B cell (primary cell): ENCODE data around the gene CDC25C. TPM values are rescaled to one million over a fixed set of nuclear protein-coding genes. Genes with fewer than 3 reads are reported as not detected.

ENCODE experiments used
- ATAC-seq: fragments of 200-7000 bp; cut with Tn5 transposase; one replicate; pipeline ENCODE4 v1.10.0; 2021; ENCODE audit warnings: low read depth, mild to moderate bottlenecking, moderate number of reproducible peaks, moderate library complexity
- CTCF ChIA-PET: fragments of 350-600 bp; sonication (Branson Sonifier 250); formaldehyde crosslinking; loops from one replicate; lab custom pipeline; 2021; ENCODE audit warnings: antibody characterized with exemption, inconsistent platforms; lab: Charles Lee
- POLR2A ChIA-PET: fragments of 350-600 bp; sonication (Branson Sonifier 250); formaldehyde crosslinking; loops from one replicate; lab custom pipeline; 2021; ENCODE audit warnings: antibody characterized with exemption; lab: Charles Lee
- DNase-seq: peaks from one replicate; pipeline ENCODE4 v3.0.0; 2013
- H2AFZ ChIP-seq: 2 replicates; pipeline ENCODE4 v1.6.1; 2012; ENCODE audit warnings: mild to moderate bottlenecking, low read depth, low read length; ENCODE audit not compliant: insufficient read depth, poor library complexity, severe bottlenecking
- H3K27ac ChIP-seq, 2 donors: 1 replicate in 1 of 2; 2 replicates in 1 of 2; pipeline ENCODE4 v1.5.1; 2012 to 2013; ENCODE audit warnings: low read length in 2 of 2, mild to moderate bottlenecking in 2 of 2, moderate library complexity in 1 of 2
- H3K27me3 ChIP-seq, 4 experiments: fragments of 200-600 bp in 1 of 4; sonication (generic) in 1 of 4; replicated peaks in 1 of 4; 1 replicate in 2 of 4; 2 replicates in 2 of 4; pipeline versions ENCODE4 v1.6.1 to v1.7.0; 2013 to 2016; ENCODE audit warnings: low read length in 3 of 4, mild to moderate bottlenecking in 2 of 4, mixed read lengths in 1 of 4, moderate library complexity in 1 of 4; ENCODE audit not compliant: insufficient read depth in 4 of 4, control insufficient read depth in 3 of 4; ENCODE audit errors: control extremely low read depth in 1 of 4
- H3K36me3 ChIP-seq, 2 experiments: replicated peaks in 1 of 2; 1 replicate in 1 of 2; 2 replicates in 1 of 2; pipeline versions ENCODE4 v1.6.1 to v1.7.1; 2013; ENCODE audit warnings: low read length in 1 of 2; ENCODE audit not compliant: insufficient read depth in 2 of 2, control insufficient read depth in 1 of 2; ENCODE audit errors: control extremely low read depth in 1 of 2, extremely low read depth in 1 of 2
- H3K4me1 ChIP-seq, 2 donors: fragments of 200-600 bp in 1 of 2; sonication (generic) in 1 of 2; 1 replicate in 1 of 2; 2 replicates in 1 of 2; pipeline versions ENCODE4 v1.5.1 to v1.6.1; 2013 to 2017; ENCODE audit warnings: low read length in 2 of 2; ENCODE audit not compliant: control insufficient read depth in 2 of 2, insufficient read depth in 2 of 2
- H3K4me2 ChIP-seq: replicated peaks from 2 replicates; pipeline ENCODE3; 2012; ENCODE audit warnings: mild to moderate bottlenecking, low read depth, low read length; ENCODE audit not compliant: poor library complexity, severe bottlenecking
- H3K4me3 ChIP-seq, 5 experiments: fragments of 200-600 bp in 1 of 5; sonication (generic) in 1 of 5; 1 replicate in 3 of 5; 2 replicates in 2 of 5; pipeline versions ENCODE4 v1.5.1 to v1.7.0; 2011 to 2016; ENCODE audit warnings: low read length in 4 of 5, mild to moderate bottlenecking in 4 of 5, low read depth in 2 of 5, control low read depth in 1 of 5, moderate library complexity in 1 of 5; ENCODE audit not compliant: insufficient read depth in 1 of 5; ENCODE audit errors: control extremely low read depth in 1 of 5, extremely low read depth in 1 of 5
- H3K79me2 ChIP-seq: fragments of 200-600 bp; sonication (generic); one replicate; pipeline ENCODE4 v1.6.0; 2016; ENCODE audit warnings: low read length; ENCODE audit not compliant: control insufficient read depth, insufficient read depth
- H3K9ac ChIP-seq: fragments of 200-600 bp; sonication (generic); 2 replicates; pipeline ENCODE4 v1.6.1; 2017; ENCODE audit warnings: mild to moderate bottlenecking, low read length, moderate library complexity
- H3K9me3 ChIP-seq, 3 donors: one replicate each; pipeline versions ENCODE4 v1.6.1 to v1.7.1; 2013; ENCODE audit warnings: low read length in 2 of 3; ENCODE audit not compliant: control insufficient read depth in 2 of 3, insufficient read depth in 1 of 3; ENCODE audit errors: control extremely low read depth in 1 of 3
- H4K20me1 ChIP-seq: 2 replicates; pipeline ENCODE4 v1.6.0; 2012; ENCODE audit warnings: mild to moderate bottlenecking, low read length; ENCODE audit not compliant: insufficient read depth, control insufficient read depth, poor library complexity, severe bottlenecking
- H3K27ac Mint-ChIP-seq: one replicate; pipeline ENCODE4 v1.8.0; 2021; ENCODE audit warnings: mixed read lengths
- H3K27me3 Mint-ChIP-seq: one replicate; pipeline ENCODE4 v1.8.0; 2021; ENCODE audit warnings: mixed read lengths
- H3K4me1 Mint-ChIP-seq: one replicate; pipeline ENCODE4 v1.8.0; 2021; ENCODE audit warnings: mixed read lengths
- H3K4me3 Mint-ChIP-seq: one replicate; pipeline ENCODE4 v1.8.0; 2021; ENCODE audit warnings: mixed read lengths
- H3K9me3 Mint-ChIP-seq: one replicate; pipeline ENCODE4 v1.8.0; 2022; ENCODE audit warnings: mixed read lengths; ENCODE audit not compliant: insufficient read depth
- EZH2 ChIP-seq: IDR thresholded peaks from 2 replicates; pipeline ENCODE4 v1.6.1; 2012; ENCODE audit warnings: borderline replicate concordance, low read depth, mild to moderate bottlenecking, moderate library complexity, low read length; ENCODE audit not compliant: insufficient read depth, poor library complexity, severe bottlenecking
- WGBS: methylation state at CpG from one replicate; pipeline ENCODE4 v1.1.5; 2013; ENCODE audit warnings: missing lambda C conversion rate; ENCODE audit not compliant: insufficient coverage; 5-methylcytosine and 5-hydroxymethylcytosine counted together
- intact Hi-C: fragments of 100-400 bp; cut with micrococcal nuclease; formaldehyde crosslinking; loops from one replicate; pipeline ENCODE4 v1.10.0; 2022
- polyA plus RNA-seq: library from polyadenylated mRNA; depleted of rRNA; stranded (reverse); fragments of >200 nt; gene quantifications from 2 replicates; pipeline ENCODE4 v1.2.3, GENCODE V29; 2012
- total RNA-seq, 2 donors: library from RNA; stranded (reverse); fragments of 120-200 nt in 1 of 2; gene quantifications; 1 replicate in 1 of 2; 2 replicates in 1 of 2; pipeline versions ENCODE4 v1.2.3 to v1.2.4, GENCODE V29; 2013 to 2022
- TF ChIP-seq, protein P1 (sequence below): fragments of 200-600 bp; IDR thresholded peaks from one replicate; pipeline ENCODE4 v1.8.0; 2022; ENCODE audit warnings: antibody characterized with exemption, mild to moderate bottlenecking

CDC25C gene
- total and polyA plus RNA-seq, 2 donors (not counting 1 experiment from before 2014, with no cell fraction given): 0.03 TPM; not detected in 1

DNA sequence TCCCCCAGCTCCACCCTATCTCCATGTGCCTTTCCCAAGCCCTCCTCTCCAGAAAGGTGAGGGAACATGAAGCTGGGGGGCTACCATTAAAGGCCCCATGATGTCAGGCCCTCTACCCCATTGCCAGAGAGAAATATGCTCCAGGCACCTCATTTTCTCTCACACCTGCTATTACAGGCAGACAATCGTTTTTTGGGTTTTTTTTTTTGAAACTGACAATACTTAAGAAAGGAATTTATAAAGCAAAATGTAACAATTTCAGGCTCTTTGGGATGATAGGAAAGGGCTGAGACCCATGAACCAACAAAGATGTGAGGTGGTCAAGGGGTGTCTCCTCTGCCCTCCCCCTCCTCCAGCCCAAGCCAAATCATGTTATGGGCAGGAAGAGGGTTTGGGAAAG is 55.7 kb downstream of the CDC25C start:
- DNase-seq (no peak), ATAC-seq (no peak)
- ChIA-PET CTCF (interaction anchor here (1.4 kb wide), 1 partner anchor 76 kb away, joined by 5 read pairs; the partner anchor contains the start of gene KDM3B), POLR2A (no interaction called here)
- Histone ChIP-seq H3K4me1 (peaks cover 0 to 4% of the 10 kb centered on the region in 2 donors), H3K4me3 (no peak overlapping the region), H3K36me3 (no peaks in the 10 kb centered on the region), H3K9ac (no peak overlapping the region), H3K9me3 (no peaks in the 10 kb centered on the region), H3K27me3 (peaks cover 0 to 23% (median 8%) of the 10 kb centered on the region in 4 experiments), H3K79me2 (no peaks in the 10 kb centered on the region), H2AFZ (no peak overlapping the region), H3K27ac (no peak overlapping the region), H4K20me1 (no peaks in the 10 kb centered on the region), H3K4me2 (no peak overlapping the region)
- Mint-ChIP-seq H3K27me3 (peaks cover 29% of the 10 kb centered on the region), H3K9me3 (no peaks in the 10 kb centered on the region), H3K27ac (no peak overlapping the region), H3K4me1 (peaks cover 9% of the 10 kb centered on the region), H3K4me3 (no peak overlapping the region)
- WGBS: no CpG with 5 or more reads among the region's 1 CpG
- TF ChIP-seq, protein P1, sequence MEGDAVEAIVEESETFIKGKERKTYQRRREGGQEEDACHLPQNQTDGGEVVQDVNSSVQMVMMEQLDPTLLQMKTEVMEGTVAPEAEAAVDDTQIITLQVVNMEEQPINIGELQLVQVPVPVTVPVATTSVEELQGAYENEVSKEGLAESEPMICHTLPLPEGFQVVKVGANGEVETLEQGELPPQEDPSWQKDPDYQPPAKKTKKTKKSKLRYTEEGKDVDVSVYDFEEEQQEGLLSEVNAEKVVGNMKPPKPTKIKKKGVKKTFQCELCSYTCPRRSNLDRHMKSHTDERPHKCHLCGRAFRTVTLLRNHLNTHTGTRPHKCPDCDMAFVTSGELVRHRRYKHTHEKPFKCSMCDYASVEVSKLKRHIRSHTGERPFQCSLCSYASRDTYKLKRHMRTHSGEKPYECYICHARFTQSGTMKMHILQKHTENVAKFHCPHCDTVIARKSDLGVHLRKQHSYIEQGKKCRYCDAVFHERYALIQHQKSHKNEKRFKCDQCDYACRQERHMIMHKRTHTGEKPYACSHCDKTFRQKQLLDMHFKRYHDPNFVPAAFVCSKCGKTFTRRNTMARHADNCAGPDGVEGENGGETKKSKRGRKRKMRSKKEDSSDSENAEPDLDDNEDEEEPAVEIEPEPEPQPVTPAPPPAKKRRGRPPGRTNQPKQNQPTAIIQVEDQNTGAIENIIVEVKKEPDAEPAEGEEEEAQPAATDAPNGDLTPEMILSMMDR: no peak
- TF ChIP-seq EZH2: no peak
- intact Hi-C loops: no loop called here

- Mint-ChIP-seq H3K9me3 (no peaks in the 10 kb centered on the region), H3K4me3 (no peak overlapping the region), H3K4me1 (peaks cover 9% of the 10 kb centered on the region), H3K27ac (no peak overlapping the region), H3K27me3 (peaks cover 29% of the 10 kb centered on the region)
- Histone ChIP-seq H3K4me2 (no peak overlapping the region), H3K9ac (no peak overlapping the region), H3K27ac (no peak overlapping the region), H3K79me2 (no peaks in the 10 kb centered on the region), H3K36me3 (no peaks in the 10 kb centered on the region), H3K4me1 (peaks cover 0 to 4% of the 10 kb centered on the region in 2 donors), H3K27me3 (peaks cover 0 to 23% (median 8%) of the 10 kb centered on the region in 4 experiments), H2AFZ (no peak overlapping the region), H4K20me1 (no peaks in the 10 kb centered on the region), H3K9me3 (no peaks in the 10 kb centered on the region), H3K4me3 (no peak overlapping the region)
- intact Hi-C loops: no loop called here
- 50% methylated on average over 1 of the region's 3 CpGs for WGBS
- TF ChIP-seq, protein P1: no peak
- TF ChIP-seq EZH2: no peak
- DNase-seq (no peak), ATAC-seq (no peak)
- CTCF ChIA-PET: interaction anchor here (1.4 kb wide), 1 partner anchor 77 kb away, joined by 5 read pairs; the partner anchor contains the start of gene KDM3B
- POLR2A ChIA-PET: no interaction called here
Observed at GRCh38 chr5:138275379-138275782, 56.2 kb downstream of the CDC25C start.
